Mesothelial cell of epicardium (in vitro differentiated cells): ENCODE measurements around the gene ZMYND12. TPM values are rescaled to one million over a fixed set of nuclear protein-coding genes. Genes with fewer than 3 reads are reported as not detected.

ENCODE experiments used
- DNase-seq, 2 experiments: peaks; one replicate each; pipeline ENCODE4 v3.0.0; 2021; ENCODE audit warnings: low spot score in 2 of 2; ENCODE audit not compliant: unreplicated experiment in 2 of 2
- H3K27ac Mint-ChIP-seq: 2 replicates; pipeline ENCODE4 v1.8.0; 2021; ENCODE audit warnings: mixed read lengths
- H3K27me3 Mint-ChIP-seq: 2 replicates; pipeline ENCODE4 v1.8.0; 2021; ENCODE audit warnings: low read depth, mixed read lengths
- H3K36me3 Mint-ChIP-seq: 2 replicates; pipeline ENCODE4 v1.8.0; 2021; ENCODE audit warnings: mixed read lengths
- H3K4me1 Mint-ChIP-seq: 2 replicates; pipeline ENCODE4 v1.8.0; 2021; ENCODE audit warnings: mixed read lengths
- H3K4me3 Mint-ChIP-seq: 2 replicates; pipeline ENCODE4 v1.8.0; 2021; ENCODE audit warnings: mild to moderate bottlenecking, moderate library complexity, mixed read lengths
- H3K9me3 Mint-ChIP-seq: 2 replicates; pipeline ENCODE4 v1.8.0; 2021; ENCODE audit warnings: mixed read lengths
- total RNA-seq: library from RNA; stranded (reverse); gene quantifications from 3 replicates; pipeline ENCODE4 v1.2.1, GENCODE V29; 2021
- TF ChIP-seq, protein P1 (sequence below): fragments of 200-600 bp; sonication (generic); IDR thresholded peaks from one replicate; pipeline ENCODE4 v1.5.0; 2021; ENCODE audit warnings: antibody characterized with exemption; ENCODE audit not compliant: unreplicated experiment

ZMYND12 gene
- total RNA-seq, 1 donor from 2014 or later, result 0.76 TPM

DNA sequence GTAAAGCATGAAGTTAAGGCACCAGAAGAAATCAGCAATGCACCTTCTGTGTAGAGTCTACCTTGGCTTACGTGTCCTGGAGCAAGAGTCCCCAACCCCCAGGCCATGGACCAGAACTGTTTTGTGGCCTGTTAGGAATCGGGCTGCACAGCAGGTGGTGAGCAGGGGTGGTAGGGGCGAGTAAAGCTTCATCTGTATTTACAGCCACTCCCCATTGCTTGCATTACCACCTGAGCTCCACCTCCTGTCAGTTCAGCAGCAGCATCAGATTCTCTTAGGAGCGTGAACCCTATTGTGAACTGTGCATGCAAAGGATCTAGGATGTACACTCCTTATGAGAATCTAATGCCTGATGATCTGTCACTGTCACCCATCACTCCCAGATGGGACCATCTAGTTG lies 21.5 kb downstream of the ZMYND12 start:
- Mint-ChIP-seq H3K4me1 (peaks cover 2% of the 10 kb centered on the region), H3K27me3 (peaks cover 3% of the 10 kb centered on the region), H3K36me3 (no peaks in the 10 kb centered on the region), H3K27ac (no peak overlapping the region), H3K4me3 (no peak overlapping the region), H3K9me3 (no peaks in the 10 kb centered on the region)
- no peak for DNase-seq
- TF ChIP-seq, protein P1, sequence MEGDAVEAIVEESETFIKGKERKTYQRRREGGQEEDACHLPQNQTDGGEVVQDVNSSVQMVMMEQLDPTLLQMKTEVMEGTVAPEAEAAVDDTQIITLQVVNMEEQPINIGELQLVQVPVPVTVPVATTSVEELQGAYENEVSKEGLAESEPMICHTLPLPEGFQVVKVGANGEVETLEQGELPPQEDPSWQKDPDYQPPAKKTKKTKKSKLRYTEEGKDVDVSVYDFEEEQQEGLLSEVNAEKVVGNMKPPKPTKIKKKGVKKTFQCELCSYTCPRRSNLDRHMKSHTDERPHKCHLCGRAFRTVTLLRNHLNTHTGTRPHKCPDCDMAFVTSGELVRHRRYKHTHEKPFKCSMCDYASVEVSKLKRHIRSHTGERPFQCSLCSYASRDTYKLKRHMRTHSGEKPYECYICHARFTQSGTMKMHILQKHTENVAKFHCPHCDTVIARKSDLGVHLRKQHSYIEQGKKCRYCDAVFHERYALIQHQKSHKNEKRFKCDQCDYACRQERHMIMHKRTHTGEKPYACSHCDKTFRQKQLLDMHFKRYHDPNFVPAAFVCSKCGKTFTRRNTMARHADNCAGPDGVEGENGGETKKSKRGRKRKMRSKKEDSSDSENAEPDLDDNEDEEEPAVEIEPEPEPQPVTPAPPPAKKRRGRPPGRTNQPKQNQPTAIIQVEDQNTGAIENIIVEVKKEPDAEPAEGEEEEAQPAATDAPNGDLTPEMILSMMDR, result no peak

DNA sequence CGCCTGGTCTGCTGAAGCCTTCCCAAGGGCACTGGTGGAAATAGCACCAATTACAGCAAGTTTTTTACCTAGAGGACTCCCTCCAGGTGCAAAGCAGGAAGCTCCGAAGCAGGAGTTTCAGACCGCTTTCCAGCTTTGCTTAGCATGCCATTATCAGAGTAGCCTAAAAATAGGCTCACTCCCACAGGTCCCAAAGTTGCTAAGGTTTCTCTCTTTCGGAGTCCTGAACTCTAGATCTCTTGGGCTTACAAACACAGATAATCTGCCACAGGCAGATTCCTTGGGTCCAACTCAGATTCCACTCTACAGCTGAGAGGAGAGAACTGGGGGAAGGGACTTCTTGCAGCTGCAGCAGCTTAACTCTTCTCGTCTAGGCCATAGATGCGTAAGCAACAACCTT lies 22.5 kb downstream of the ZMYND12 start:
- H3K4me1 Mint-ChIP-seq, result peaks cover 6% of the 10 kb centered on the region
- H3K9me3 Mint-ChIP-seq, result no peaks in the 10 kb centered on the region
- H3K36me3 Mint-ChIP-seq, result no peaks in the 10 kb centered on the region
- TF ChIP-seq, protein P1, result no peak
- peaks cover 3% of the 10 kb centered on the region for H3K27me3 Mint-ChIP-seq
- H3K27ac Mint-ChIP-seq, result no peak overlapping the region
- no peak overlapping the region for H3K4me3 Mint-ChIP-seq
- no peak for DNase-seq

DNA sequence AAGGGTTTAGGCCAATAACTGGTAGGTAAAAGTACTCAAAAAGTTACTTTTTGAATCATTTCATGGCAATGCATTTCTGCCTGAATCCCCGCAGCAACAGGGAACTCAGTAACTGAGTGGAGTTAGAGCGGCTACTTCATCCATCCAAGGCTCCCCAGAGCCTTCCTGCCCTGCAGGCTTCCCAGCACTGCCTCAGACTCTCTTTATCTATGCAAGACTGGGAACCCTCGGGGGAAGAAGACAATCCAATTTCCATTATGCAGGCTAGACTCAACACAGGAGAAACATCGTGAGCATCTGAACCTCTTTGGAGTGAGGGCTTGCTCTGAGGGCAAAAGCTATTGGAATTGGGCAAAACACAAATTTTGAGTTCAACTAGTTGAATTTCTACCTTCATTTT lies 23.1 kb downstream of the ZMYND12 start:
- Mint-ChIP-seq H3K27ac (no peak overlapping the region), H3K27me3 (peaks cover 3% of the 10 kb centered on the region), H3K36me3 (no peaks in the 10 kb centered on the region), H3K4me3 (no peak overlapping the region), H3K4me1 (peaks cover 6% of the 10 kb centered on the region), H3K9me3 (no peaks in the 10 kb centered on the region)
- no peak for DNase-seq
- TF ChIP-seq, protein P1, result no peak

DNA sequence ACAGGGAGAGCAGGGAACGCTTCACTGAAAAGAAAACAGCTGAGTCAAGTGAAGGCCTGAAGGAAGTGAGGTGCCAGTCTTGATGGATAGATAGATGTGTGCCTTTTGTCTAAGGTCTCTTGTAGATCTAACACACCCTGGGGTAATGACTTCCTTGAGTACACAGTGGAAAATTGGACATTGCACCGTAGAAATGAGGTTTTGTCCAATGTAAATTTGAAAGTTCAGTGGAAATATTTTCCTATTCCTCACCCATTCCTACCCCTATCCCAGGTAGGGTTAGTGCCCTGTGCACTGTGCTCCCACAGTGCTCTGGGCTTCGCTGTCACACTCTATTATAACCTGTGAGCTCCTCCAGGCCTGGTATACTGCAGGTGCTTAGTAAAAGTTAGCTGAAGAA lies 24.3 kb downstream of the ZMYND12 start:
- Mint-ChIP-seq H3K27me3 (peaks cover 3% of the 10 kb centered on the region), H3K9me3 (no peaks in the 10 kb centered on the region), H3K36me3 (no peaks in the 10 kb centered on the region), H3K4me3 (no peak overlapping the region), H3K4me1 (peaks cover 6% of the 10 kb centered on the region), H3K27ac (no peak overlapping the region)
- TF ChIP-seq, protein P1, result no peak
- DNase-seq, result no peak

DNA sequence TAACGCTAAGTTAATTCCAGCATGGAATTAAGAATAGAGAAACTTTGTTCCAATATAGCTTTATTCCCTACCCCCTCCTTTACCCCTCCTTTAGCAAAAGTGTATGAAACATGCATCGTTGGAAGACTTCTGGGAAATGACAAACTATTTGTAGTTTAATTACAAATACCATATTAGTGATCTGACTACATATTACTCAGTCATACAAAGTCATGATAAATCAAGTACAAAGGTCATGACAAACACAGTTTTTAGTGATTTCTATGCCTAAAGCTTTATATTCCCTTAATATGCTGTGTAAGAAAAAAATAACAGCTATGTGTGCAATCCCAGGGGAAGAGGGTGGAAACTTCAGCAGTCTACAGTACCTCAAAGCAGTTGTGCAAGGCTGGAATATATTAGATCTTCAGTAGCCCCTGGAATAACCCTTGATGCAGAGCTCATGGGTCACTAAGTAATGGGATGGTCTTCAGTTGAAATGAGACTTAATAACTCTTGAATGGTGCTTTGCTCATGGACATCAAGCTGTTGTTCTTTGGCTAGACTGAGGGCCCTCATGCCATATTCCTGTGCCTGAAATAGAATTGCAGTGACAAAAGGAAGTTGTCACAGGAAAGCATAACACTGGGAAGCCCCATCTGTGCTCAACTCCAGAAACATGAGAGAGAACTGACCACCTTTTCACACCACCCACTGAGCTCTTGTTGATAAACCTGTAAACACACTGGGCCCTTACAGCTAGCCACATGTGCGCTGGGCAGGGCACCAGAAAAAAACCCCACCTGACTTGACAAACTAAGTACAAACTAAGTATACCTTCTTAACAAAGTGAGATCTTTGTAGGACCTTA lies 25.3 kb downstream of the ZMYND12 start:
- Mint-ChIP-seq H3K9me3 (no peaks in the 10 kb centered on the region), H3K36me3 (no peaks in the 10 kb centered on the region), H3K4me3 (no peak overlapping the region), H3K27ac (no peak overlapping the region), H3K4me1 (peaks cover 6% of the 10 kb centered on the region), H3K27me3 (peaks cover 3% of the 10 kb centered on the region)
- TF ChIP-seq, protein P1, result no peak
- DNase-seq, result no peak
